ENCODE results near the gene BRSK2.

GRCh38 chr11:1440496-1440895, 50.8 kb downstream of the BRSK2 start:
- TF ChIP-seq, protein P1, sequence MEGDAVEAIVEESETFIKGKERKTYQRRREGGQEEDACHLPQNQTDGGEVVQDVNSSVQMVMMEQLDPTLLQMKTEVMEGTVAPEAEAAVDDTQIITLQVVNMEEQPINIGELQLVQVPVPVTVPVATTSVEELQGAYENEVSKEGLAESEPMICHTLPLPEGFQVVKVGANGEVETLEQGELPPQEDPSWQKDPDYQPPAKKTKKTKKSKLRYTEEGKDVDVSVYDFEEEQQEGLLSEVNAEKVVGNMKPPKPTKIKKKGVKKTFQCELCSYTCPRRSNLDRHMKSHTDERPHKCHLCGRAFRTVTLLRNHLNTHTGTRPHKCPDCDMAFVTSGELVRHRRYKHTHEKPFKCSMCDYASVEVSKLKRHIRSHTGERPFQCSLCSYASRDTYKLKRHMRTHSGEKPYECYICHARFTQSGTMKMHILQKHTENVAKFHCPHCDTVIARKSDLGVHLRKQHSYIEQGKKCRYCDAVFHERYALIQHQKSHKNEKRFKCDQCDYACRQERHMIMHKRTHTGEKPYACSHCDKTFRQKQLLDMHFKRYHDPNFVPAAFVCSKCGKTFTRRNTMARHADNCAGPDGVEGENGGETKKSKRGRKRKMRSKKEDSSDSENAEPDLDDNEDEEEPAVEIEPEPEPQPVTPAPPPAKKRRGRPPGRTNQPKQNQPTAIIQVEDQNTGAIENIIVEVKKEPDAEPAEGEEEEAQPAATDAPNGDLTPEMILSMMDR (IDR thresholded peaks at IDR 0.05; ENCODE audit: low read length) = no peak
- no peak for TF ChIP-seq EZH2 (IDR thresholded peaks at IDR 0.05; ENCODE audit: borderline replicate concordance, low read length)
